Measurements from ENCODE around the gene TRIM14. TPM values are rescaled to one million over a fixed set of nuclear protein-coding genes. Genes with fewer than 3 reads are reported as not detected.

TRIM14 gene
- total RNA-seq, 1 experiment from 2014 or later = 11.9 TPM

DNA sequence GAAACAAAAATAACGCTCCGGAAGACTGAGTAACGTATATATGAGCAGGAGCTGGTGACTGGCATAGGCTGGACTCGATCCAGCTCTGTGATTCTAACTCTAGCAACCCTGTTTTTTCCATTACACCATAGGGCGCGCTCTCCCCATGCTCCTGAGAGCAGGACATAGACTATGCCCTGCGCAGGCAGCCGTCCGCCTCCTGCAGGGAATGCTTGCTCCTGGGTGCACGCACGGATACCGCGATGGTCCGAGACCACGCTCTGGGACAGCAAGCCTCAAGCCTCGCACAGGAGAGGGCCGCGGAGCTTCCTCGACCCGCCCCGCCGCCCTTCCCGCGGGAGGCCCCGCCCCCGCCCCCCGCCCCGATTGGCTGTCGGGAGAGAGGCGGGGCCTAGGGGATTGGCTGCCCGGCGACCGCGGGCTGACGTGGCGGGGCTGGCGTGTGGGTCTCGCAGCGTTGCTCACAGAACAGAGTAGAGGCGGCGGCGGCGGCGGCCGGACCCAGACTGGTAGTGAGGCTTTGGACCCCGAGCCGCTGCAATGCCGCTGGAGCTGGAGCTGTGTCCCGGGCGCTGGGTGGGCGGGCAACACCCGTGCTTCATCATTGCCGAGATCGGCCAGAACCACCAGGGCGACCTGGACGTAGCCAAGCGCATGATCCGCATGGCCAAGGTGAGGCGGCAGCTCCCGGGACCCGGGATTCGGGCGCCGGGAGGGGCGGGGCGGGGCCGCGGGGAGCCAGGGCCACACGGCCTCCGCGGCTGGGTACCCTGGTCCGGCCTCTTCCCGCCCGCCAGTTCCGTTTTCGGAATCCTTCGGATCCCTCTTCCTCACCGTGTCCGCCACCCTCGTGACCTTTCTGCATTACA lies 62.5 kb downstream of the TRIM14 start, which contains the start of gene NANS (continued):
- TF ChIP-seq, protein P1, sequence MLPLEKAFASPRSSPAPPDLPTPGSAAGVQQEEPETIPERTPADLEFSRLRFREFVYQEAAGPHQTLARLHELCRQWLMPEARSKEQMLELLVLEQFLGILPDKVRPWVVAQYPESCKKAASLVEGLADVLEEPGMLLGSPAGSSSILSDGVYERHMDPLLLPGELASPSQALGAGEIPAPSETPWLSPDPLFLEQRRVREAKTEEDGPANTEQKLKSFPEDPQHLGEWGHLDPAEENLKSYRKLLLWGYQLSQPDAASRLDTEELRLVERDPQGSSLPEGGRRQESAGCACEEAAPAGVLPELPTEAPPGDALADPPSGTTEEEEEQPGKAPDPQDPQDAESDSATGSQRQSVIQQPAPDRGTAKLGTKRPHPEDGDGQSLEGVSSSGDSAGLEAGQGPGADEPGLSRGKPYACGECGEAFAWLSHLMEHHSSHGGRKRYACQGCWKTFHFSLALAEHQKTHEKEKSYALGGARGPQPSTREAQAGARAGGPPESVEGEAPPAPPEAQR (CRISPR knock-in tag; IDR thresholded peaks at IDR 0.05) = no peak
- peak; percentile 50; the same call in 1 of the 2 replicates for TF ChIP-seq FOXK1 (CRISPR knock-in tag; IDR thresholded peaks at IDR 0.05)
- TF ChIP-seq ZNF263 (CRISPR knock-in tag; IDR thresholded peaks at IDR 0.05; ENCODE audit: low read depth) = no peak
- TF ChIP-seq, protein P2, sequence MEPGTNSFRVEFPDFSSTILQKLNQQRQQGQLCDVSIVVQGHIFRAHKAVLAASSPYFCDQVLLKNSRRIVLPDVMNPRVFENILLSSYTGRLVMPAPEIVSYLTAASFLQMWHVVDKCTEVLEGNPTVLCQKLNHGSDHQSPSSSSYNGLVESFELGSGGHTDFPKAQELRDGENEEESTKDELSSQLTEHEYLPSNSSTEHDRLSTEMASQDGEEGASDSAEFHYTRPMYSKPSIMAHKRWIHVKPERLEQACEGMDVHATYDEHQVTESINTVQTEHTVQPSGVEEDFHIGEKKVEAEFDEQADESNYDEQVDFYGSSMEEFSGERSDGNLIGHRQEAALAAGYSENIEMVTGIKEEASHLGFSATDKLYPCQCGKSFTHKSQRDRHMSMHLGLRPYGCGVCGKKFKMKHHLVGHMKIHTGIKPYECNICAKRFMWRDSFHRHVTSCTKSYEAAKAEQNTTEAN (CRISPR knock-in tag; IDR thresholded peaks at IDR 0.05) = peak; percentile 48; the same call in 1 of the 2 replicates
- TF ChIP-seq JAZF1 (CRISPR knock-in tag; IDR thresholded peaks at IDR 0.05) = no peak
- TF ChIP-seq, protein P3, sequence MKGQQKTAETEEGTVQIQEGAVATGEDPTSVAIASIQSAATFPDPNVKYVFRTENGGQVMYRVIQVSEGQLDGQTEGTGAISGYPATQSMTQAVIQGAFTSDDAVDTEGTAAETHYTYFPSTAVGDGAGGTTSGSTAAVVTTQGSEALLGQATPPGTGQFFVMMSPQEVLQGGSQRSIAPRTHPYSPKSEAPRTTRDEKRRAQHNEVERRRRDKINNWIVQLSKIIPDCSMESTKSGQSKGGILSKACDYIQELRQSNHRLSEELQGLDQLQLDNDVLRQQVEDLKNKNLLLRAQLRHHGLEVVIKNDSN (CRISPR knock-in tag; IDR thresholded peaks at IDR 0.05) = no peak
- no peak for TF ChIP-seq SOX15 (CRISPR knock-in tag; IDR thresholded peaks at IDR 0.05)
- TF ChIP-seq, protein P4, sequence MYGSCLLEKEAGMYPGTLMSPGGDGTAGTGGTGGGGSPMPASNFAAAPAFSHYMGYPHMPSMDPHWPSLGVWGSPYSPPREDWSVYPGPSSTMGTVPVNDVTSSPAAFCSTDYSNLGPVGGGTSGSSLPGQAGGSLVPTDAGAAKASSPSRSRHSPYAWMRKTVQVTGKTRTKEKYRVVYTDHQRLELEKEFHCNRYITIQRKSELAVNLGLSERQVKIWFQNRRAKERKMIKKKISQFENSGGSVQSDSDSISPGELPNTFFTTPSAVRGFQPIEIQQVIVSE (CRISPR knock-in tag; IDR thresholded peaks at IDR 0.05; ENCODE audit: borderline replicate concordance) = no peak
- TF ChIP-seq NFYB (CRISPR knock-in tag; conservative IDR thresholded peaks at IDR 0.05; ENCODE audit: low read depth) = peak; percentile 54
- TF ChIP-seq CREB1 (CRISPR knock-in tag; IDR thresholded peaks at IDR 0.05) = no peak
- no peak for TF ChIP-seq EMX1 (CRISPR knock-in tag; IDR thresholded peaks at IDR 0.05)
- TF ChIP-seq, protein P5, sequence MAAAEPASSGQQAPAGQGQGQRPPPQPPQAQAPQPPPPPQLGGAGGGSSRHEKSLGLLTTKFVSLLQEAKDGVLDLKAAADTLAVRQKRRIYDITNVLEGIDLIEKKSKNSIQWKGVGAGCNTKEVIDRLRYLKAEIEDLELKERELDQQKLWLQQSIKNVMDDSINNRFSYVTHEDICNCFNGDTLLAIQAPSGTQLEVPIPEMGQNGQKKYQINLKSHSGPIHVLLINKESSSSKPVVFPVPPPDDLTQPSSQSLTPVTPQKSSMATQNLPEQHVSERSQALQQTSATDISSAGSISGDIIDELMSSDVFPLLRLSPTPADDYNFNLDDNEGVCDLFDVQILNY (CRISPR knock-in tag; IDR thresholded peaks at IDR 0.05) = peak; percentile 60; the same call in 1 of the 2 replicates
- TF ChIP-seq ATF1 (CRISPR knock-in tag; IDR thresholded peaks at IDR 0.05) = no peak
- TF ChIP-seq, protein P6, sequence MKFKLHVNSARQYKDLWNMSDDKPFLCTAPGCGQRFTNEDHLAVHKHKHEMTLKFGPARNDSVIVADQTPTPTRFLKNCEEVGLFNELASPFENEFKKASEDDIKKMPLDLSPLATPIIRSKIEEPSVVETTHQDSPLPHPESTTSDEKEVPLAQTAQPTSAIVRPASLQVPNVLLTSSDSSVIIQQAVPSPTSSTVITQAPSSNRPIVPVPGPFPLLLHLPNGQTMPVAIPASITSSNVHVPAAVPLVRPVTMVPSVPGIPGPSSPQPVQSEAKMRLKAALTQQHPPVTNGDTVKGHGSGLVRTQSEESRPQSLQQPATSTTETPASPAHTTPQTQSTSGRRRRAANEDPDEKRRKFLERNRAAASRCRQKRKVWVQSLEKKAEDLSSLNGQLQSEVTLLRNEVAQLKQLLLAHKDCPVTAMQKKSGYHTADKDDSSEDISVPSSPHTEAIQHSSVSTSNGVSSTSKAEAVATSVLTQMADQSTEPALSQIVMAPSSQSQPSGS (CRISPR knock-in tag; IDR thresholded peaks at IDR 0.05; ENCODE audit: borderline replicate concordance, low read depth) = no peak
- TF ChIP-seq, protein P7, sequence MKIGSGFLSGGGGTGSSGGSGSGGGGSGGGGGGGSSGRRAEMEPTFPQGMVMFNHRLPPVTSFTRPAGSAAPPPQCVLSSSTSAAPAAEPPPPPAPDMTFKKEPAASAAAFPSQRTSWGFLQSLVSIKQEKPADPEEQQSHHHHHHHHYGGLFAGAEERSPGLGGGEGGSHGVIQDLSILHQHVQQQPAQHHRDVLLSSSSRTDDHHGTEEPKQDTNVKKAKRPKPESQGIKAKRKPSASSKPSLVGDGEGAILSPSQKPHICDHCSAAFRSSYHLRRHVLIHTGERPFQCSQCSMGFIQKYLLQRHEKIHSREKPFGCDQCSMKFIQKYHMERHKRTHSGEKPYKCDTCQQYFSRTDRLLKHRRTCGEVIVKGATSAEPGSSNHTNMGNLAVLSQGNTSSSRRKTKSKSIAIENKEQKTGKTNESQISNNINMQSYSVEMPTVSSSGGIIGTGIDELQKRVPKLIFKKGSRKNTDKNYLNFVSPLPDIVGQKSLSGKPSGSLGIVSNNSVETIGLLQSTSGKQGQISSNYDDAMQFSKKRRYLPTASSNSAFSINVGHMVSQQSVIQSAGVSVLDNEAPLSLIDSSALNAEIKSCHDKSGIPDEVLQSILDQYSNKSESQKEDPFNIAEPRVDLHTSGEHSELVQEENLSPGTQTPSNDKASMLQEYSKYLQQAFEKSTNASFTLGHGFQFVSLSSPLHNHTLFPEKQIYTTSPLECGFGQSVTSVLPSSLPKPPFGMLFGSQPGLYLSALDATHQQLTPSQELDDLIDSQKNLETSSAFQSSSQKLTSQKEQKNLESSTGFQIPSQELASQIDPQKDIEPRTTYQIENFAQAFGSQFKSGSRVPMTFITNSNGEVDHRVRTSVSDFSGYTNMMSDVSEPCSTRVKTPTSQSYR (CRISPR knock-in tag; IDR thresholded peaks at IDR 0.05) = no peak
- TF ChIP-seq RORB (CRISPR knock-in tag; IDR thresholded peaks at IDR 0.05) = no peak
- TF ChIP-seq SMAD3 (CRISPR knock-in tag; IDR thresholded peaks at IDR 0.05; ENCODE audit: borderline replicate concordance) = no peak
- TF ChIP-seq, protein P8, sequence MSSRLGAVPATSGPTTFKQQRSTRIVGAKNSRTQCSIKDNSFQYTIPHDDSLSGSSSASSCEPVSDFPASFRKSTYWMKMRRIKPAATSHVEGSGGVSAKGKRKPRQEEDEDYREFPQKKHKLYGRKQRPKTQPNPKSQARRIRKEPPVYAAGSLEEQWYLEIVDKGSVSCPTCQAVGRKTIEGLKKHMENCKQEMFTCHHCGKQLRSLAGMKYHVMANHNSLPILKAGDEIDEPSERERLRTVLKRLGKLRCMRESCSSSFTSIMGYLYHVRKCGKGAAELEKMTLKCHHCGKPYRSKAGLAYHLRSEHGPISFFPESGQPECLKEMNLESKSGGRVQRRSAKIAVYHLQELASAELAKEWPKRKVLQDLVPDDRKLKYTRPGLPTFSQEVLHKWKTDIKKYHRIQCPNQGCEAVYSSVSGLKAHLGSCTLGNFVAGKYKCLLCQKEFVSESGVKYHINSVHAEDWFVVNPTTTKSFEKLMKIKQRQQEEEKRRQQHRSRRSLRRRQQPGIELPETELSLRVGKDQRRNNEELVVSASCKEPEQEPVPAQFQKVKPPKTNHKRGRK (CRISPR knock-in tag; IDR thresholded peaks at IDR 0.05; ENCODE audit: borderline replicate concordance) = no peak
- TF ChIP-seq, protein P9, sequence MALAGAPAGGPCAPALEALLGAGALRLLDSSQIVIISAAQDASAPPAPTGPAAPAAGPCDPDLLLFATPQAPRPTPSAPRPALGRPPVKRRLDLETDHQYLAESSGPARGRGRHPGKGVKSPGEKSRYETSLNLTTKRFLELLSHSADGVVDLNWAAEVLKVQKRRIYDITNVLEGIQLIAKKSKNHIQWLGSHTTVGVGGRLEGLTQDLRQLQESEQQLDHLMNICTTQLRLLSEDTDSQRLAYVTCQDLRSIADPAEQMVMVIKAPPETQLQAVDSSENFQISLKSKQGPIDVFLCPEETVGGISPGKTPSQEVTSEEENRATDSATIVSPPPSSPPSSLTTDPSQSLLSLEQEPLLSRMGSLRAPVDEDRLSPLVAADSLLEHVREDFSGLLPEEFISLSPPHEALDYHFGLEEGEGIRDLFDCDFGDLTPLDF (CRISPR knock-in tag; IDR thresholded peaks at IDR 0.05) = no peak
- peak; percentile 81; the same call in 1 of the 2 replicates for TF ChIP-seq FOXP1 (CRISPR knock-in tag; IDR thresholded peaks at IDR 0.05; ENCODE audit: borderline replicate concordance)
- no peak for TF ChIP-seq ZNF219 (CRISPR knock-in tag; IDR thresholded peaks at IDR 0.05; ENCODE audit: borderline replicate concordance)
- no peak for TF ChIP-seq NFE2L1 (CRISPR knock-in tag; IDR thresholded peaks at IDR 0.05)

Data from WTC11 (cell line).